ENCODE results near the gene TFB1M.

TFB1M gene

DNA sequence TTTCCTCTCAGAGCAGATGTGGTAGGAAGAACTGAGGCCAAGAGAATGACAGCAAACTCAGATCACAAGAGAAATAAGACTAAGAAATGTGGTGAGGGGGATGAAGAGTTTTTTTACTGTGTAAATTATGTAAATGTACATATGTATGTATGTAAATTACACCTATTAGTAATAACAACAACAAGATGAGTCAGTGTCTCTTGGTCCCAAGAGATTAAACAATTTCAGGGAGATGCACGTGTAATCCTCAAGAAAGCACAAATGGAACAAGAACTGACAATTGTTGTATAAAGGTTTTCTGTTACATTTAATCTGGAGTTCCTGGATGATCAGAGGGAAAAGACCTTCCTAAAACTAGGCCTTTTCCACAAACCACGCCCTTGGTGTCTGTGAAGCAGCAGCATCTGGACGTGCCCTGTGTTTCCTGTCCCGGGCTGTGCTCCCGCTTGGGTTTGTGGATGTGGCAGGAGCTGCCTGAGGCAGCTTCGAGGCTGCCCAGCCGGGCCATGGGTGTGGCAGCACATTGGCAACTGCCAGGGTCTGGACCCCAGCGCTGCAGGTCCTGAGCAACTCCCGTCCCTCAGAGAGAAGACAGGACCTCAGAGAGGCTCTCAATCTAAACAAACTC is 49.5 kb downstream of the TFB1M start:
- TF ChIP-seq JUND (IDR thresholded peaks at IDR 0.05; ENCODE audit: low read depth) = no peak
- no peak for DNase-seq (ENCODE audit: low read depth in 1 of 2, low spot score in 1 of 2)
- in situ Hi-C loops (cut with HindIII; ENCODE audit: low pct_unique_long_range_greater_than_20kb, low sequenced_read_pairs) = no loop called here

GRCh38 chr6:155263373-155264063 is 50.8 kb downstream of the TFB1M start, which contains the start of gene CLDN20:
TSS of gene CLDN20 (plus strand) at chr6:155264013. CDS start at chr6:155275720, 11,707 bp downstream.
- in situ Hi-C loops (cut with HindIII; ENCODE audit: low pct_unique_long_range_greater_than_20kb, low sequenced_read_pairs) = no loop called here
- DNase-seq (ENCODE audit: low read depth in 1 of 2, low spot score in 1 of 2) = no peak
- no peak for TF ChIP-seq JUND (IDR thresholded peaks at IDR 0.05; ENCODE audit: low read depth)

DNA sequence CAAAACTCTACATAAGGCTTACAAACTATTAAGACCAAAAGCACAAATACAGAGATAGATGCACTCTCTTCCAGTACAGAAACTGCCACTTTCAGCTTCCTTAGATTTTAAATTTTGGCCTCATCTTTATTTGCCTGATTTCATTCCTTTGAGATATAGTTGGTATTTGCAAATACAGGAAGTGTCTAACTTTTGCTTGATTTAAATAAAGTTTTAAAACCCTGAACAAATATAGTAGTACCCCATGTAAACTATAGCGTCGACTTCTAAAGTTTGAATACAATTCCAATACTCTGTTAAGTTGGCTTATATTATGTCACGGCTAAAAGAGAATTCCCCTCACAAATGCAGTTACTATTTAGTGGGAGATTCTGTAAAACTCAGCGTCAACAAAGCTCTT is 51.6 kb downstream of the TFB1M start:
- in situ Hi-C loops (cut with HindIII; ENCODE audit: low pct_unique_long_range_greater_than_20kb, low sequenced_read_pairs) = no loop called here
- no peak for DNase-seq (ENCODE audit: low read depth in 1 of 2, low spot score in 1 of 2)
- no peak for TF ChIP-seq JUND (IDR thresholded peaks at IDR 0.05; ENCODE audit: low read depth)

GRCh38 chr6:155261111-155261900 is 53.0 kb downstream of the TFB1M start:
- DNase-seq (ENCODE audit: low read depth in 1 of 2, low spot score in 1 of 2) = peak in 1 of 2 experiments; percentile 17
- in situ Hi-C loops (cut with HindIII; ENCODE audit: low pct_unique_long_range_greater_than_20kb, low sequenced_read_pairs) = no loop called here
- no peak for TF ChIP-seq JUND (IDR thresholded peaks at IDR 0.05; ENCODE audit: low read depth)

DNA sequence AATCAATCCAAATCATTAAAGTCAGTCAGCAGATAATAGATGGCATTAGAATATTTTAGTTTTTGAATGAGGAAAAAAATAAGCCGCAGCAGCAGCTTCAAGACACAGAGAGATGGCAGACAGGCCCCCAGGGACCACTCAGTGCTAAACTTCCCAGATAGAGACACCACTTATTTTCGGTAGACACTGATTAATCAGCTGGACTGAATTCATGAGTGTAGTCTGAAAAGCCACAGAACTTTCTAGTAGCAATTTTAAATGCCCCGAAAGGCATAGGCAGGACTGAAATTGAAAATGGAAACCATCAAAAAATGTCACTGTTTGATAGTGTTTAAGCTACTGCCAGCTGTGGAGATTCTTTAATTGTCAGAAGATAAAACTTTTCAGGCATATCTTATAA is 53.6 kb downstream of the TFB1M start:
- no peak for TF ChIP-seq JUND (IDR thresholded peaks at IDR 0.05; ENCODE audit: low read depth)
- in situ Hi-C loops (cut with HindIII; ENCODE audit: low pct_unique_long_range_greater_than_20kb, low sequenced_read_pairs) = no loop called here

GRCh38 chr6:155259897-155260296 is 54.4 kb downstream of the TFB1M start:
- no peak for TF ChIP-seq JUND (IDR thresholded peaks at IDR 0.05; ENCODE audit: low read depth)
- no peak for DNase-seq (ENCODE audit: low read depth in 1 of 2, low spot score in 1 of 2)
- in situ Hi-C loops (cut with HindIII; ENCODE audit: low pct_unique_long_range_greater_than_20kb, low sequenced_read_pairs) = no loop called here

More for the DNA sequence above, 53.6 kb downstream of the TFB1M start:
- DNase-seq (ENCODE audit: low read depth in 1 of 2, low spot score in 1 of 2) = no peak

DNA sequence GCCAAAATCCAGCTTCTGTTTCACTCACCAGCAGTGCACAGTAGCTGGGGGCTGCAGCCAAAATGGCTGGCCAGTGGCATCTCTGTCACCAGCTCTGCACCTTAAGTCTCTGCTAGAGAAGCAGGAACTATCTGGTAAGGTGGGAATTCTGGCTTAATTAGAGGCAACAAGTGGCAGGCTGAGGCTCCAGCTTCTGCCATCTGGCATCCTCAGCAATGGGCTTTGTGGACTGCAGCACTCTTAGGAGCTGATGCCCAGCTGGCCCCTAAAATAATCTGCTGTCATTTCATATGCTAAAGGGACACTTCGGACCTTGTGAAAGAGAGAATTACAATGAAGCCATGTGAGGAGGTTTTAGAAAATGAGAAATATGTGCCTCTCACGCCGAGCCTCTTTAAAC is 55.1 kb downstream of the TFB1M start:
- no peak for DNase-seq (ENCODE audit: low read depth in 1 of 2, low spot score in 1 of 2)
- TF ChIP-seq JUND (IDR thresholded peaks at IDR 0.05; ENCODE audit: low read depth) = no peak
- in situ Hi-C loops (cut with HindIII; ENCODE audit: low pct_unique_long_range_greater_than_20kb, low sequenced_read_pairs) = no loop called here

GRCh38 chr6:155257796-155258195 is 56.5 kb downstream of the TFB1M start:
- TF ChIP-seq JUND (IDR thresholded peaks at IDR 0.05; ENCODE audit: low read depth) = no peak
- DNase-seq (ENCODE audit: low read depth in 1 of 2, low spot score in 1 of 2) = no peak
- in situ Hi-C loops (cut with HindIII; ENCODE audit: low pct_unique_long_range_greater_than_20kb, low sequenced_read_pairs) = no loop called here

DNA sequence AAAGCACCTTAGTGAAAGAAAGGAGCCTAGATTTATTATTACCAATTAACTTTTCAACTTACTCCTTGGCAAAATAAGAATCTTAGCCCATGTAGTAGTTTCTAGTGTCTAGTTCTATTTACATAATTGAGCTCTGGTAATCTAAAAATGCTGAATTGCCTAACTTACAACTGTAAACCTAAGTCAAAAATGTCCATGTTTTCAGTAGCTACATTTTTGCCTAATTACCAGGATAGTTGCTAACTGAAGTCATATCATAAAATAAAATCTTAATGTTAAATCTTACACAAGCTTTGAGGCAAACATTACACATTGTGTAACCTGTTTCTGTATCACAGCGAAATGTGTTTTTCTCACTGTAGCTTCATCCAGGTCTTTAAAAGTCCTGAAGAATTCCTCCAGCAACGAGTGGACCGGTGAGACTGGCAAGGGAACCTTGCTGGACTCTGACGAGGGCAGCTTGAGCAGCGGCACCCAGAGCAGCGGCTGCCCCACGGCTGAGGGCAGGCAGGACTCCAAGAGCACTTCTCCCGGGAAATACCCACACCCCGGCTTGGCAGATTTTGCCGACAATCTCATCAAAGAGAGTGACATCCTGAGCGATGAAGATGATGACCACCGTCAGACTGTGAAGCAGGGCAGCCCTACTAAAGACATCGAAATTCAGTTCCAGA is 58.0 kb downstream of the TFB1M start:
- TF ChIP-seq JUND (IDR thresholded peaks at IDR 0.05; ENCODE audit: low read depth) = no peak
- no peak for DNase-seq (ENCODE audit: low read depth in 1 of 2, low spot score in 1 of 2)
- in situ Hi-C loops (cut with HindIII; ENCODE audit: low pct_unique_long_range_greater_than_20kb, low sequenced_read_pairs) = no loop called here

DNA sequence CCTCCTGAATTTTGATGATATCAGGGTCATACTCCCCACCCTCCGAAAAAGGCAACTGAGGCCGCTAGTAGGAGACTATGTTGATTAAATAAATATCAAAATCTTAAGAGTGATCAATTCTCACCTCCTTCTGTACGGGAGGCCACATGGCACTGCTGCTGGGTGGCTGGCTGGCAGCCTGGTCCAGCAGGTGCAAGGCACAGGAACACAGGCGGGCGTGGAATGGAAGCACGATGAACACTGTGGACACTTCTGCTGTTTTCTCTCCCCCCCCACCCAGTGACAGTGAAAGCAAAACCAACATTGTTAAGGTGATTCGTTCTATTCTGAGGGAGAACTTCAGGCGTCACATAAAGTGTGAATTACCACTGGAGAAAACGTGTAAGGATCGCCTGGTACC is 60.1 kb downstream of the TFB1M start:
- in situ Hi-C loops (cut with HindIII; ENCODE audit: low pct_unique_long_range_greater_than_20kb, low sequenced_read_pairs) = no loop called here
- DNase-seq (ENCODE audit: low read depth in 1 of 2, low spot score in 1 of 2) = no peak
- no peak for TF ChIP-seq JUND (IDR thresholded peaks at IDR 0.05; ENCODE audit: low read depth)

DNA sequence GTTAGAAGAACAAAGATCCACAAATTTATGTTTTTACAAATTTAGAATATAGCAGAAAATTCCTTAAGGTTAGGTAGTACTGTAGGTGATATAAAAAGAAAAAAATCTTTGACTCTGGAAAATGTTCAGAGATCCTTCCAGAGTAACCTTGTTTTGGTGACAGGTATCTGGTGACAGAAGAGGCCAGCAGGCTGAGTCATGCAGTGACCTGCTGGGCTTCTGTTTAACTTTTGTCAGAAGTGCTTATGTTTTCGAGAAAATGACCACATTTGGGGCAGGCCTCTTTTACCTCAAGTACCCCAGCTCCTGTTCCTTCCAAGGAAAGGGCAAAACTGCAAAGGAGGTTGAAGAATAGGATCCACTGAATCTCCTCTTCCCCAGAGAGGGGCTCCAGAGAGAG is 60.9 kb downstream of the TFB1M start:
- no peak for DNase-seq (ENCODE audit: low read depth in 1 of 2, low spot score in 1 of 2)
- in situ Hi-C loops (cut with HindIII; ENCODE audit: low pct_unique_long_range_greater_than_20kb, low sequenced_read_pairs) = no loop called here
- TF ChIP-seq JUND (IDR thresholded peaks at IDR 0.05; ENCODE audit: low read depth) = no peak

- no peak for DNase-seq (ENCODE audit: low read depth in 1 of 2, low spot score in 1 of 2)
- TF ChIP-seq JUND (IDR thresholded peaks at IDR 0.05; ENCODE audit: low read depth) = no peak
- in situ Hi-C loops (cut with HindIII; ENCODE audit: low pct_unique_long_range_greater_than_20kb, low sequenced_read_pairs) = no loop called here
These were observed 61.7 kb downstream of the TFB1M start for GRCh38 chr6:155252581-155252980.

All from T47D (cell line).